Measurements from ENCODE around the gene AGXT2.
"Not testable (repeated sequence)": the region's sequence is repeated elsewhere in the genome, so short reads cannot be mapped to it uniquely, and the experiment has no call there.

The AGXT2 gene

DNA sequence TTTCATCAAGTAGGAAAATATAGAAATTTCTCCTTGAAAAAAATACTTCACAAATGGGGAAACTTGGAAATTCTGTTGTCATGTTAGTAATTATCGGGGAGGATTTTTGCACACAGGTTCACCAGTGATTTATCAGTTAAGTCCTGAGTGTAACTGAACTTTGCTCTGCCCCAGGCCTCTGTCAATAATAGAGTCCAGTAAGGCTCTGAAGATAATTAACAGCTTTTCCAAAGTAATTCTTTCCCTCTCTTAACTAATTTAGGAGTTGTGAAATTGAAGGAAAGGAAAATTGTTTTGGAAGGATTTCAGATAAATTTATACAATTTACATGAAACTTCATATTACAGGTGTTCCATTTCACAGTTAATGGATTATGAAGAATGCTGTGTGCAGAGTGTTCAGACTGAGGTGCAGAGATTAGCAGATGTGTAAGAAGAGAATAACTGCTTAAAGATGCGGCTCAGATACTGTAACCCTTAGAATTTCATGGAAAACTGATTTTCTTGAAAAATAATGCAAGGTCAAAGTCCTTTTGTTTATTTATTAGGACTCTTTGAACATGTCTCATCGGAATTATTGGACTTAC lies 2.9 kb upstream of the AGXT2 start:
- no peak for DNase-seq (ENCODE audit: low spot score)

GRCh38 chr5:35048910-35049309 lies 1.2 kb upstream of the AGXT2 start:
- DNase-seq (ENCODE audit: low spot score) = no peak

GRCh38 chr5:35046774-35047173 lies 975 bp downstream of the AGXT2 start:
- no peak for DNase-seq (ENCODE audit: low spot score)

DNA sequence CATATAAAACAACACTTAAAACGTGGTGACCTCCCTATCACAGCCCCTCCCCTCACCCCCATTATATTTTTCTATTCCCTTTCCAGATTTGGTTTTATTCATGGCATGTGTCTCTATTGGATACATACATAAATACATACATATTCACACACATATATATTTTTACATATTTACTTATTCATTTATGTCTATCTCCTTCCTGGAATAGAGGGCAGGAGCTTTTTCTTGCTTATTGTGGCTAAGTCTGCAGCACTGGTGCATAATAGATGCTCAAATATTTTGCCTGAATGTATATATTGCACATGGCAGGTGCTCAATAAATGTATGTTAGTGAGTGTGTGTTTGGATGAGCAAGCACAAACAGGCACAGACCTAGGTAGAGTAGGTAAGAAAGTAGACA lies 2.5 kb downstream of the AGXT2 start:
- no peak for DNase-seq (ENCODE audit: low spot score)

DNA sequence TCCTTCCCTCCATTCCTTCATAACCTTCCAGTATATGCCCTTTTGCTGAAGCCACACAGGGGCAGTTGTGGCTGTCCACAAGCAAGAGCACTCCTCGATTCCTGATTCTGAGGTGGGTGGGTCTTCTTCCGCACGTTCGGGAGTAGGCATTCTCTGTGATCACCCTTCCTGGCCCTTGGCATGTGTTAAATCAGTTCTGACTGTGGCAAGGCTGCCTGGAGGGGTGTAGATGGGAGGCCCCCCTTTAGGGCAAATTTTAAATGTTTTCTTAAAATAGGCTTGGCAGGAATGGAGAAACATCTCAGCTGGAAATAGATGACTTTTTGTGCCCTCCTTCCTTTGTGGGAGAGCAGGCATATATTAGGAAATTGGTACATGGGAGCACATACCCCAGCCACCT lies 3.1 kb downstream of the AGXT2 start:
- no peak for DNase-seq (ENCODE audit: low spot score)

DNA sequence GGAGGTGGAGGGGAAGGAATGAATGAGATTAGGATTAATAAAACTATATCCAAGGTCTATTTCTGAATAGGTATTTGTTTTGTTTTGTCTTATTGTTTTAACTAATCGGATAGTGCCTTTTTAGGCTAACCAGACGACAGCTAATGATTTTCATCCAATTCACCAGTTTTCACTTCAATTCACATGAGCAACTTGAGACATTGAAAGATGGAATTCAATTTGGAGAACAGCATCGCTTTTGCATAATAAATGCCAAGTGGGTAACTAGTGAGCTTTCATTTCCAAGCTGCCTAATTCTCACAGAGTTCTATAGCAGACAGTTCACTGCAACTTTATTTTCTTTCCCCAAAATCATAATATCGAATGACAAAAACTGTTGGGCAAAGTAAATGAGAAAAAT lies 5.0 kb downstream of the AGXT2 start:
- DNase-seq (ENCODE audit: low spot score) = no peak

DNA sequence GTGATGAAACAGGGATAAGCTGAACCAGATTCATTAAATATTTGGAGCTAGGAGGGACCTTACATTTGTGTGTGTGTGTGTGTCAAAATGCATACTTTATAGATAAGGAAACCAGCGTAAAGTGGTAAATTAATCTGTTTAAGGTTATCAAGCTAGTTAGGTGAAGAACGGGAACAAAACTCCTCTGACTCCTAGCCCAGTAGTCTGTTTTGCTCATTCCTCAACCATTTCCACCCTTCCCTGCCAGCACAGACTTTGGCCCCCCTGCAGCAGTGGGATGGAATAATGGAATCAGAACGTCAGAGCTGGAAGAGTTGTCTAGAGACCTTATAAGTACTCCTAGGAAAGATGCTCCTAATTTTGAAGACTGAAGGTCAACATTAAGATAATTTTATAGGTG lies 6.5 kb downstream of the AGXT2 start:
- DNase-seq (ENCODE audit: low spot score) = no peak

GRCh38 chr5:35038891-35039290 lies 8.9 kb downstream of the AGXT2 start:
- no peak for DNase-seq (ENCODE audit: low spot score)

GRCh38 chr5:35036536-35036935 lies 11.2 kb downstream of the AGXT2 start:
- DNase-seq (ENCODE audit: low spot score) = no peak

- not testable (repeated sequence) for DNase-seq (ENCODE audit: low spot score)
Observed at GRCh38 chr5:35035929-35036328, 11.8 kb downstream of the AGXT2 start.

- DNase-seq (ENCODE audit: low spot score) = no peak
Observed at GRCh38 chr5:35035271-35035670, 12.5 kb downstream of the AGXT2 start.

- DNase-seq (ENCODE audit: low spot score) = no peak
Observed at GRCh38 chr5:35032356-35032755, 15.4 kb downstream of the AGXT2 start.

DNA sequence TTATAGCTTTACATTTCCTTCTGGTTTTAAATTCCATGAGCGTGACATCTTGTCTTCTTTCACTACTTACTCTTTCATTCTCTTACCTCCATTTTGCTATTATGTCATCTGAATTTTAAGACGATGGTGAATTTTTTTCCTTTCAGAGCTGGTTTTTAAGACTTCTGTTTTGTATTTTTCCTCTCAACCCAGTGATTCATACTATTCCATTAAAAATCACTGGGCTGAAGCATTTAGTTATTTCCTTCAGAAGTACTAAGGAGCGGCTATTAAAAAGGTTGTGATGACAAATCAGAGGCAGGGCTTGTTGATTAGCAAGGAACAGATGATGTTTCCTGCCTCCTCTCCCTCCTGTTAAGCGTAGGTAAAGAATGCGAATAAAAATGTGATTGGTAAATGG lies 16.5 kb downstream of the AGXT2 start:
- DNase-seq (ENCODE audit: low spot score) = no peak

- no peak for DNase-seq (ENCODE audit: low spot score)
Observed at GRCh38 chr5:35030426-35031100, 17.2 kb downstream of the AGXT2 start.

- no peak for DNase-seq (ENCODE audit: low spot score)
Observed at GRCh38 chr5:35029333-35029732, 18.4 kb downstream of the AGXT2 start.

GRCh38 chr5:35026941-35027340 lies 20.8 kb downstream of the AGXT2 start:
- no peak for DNase-seq (ENCODE audit: low spot score)

DNA sequence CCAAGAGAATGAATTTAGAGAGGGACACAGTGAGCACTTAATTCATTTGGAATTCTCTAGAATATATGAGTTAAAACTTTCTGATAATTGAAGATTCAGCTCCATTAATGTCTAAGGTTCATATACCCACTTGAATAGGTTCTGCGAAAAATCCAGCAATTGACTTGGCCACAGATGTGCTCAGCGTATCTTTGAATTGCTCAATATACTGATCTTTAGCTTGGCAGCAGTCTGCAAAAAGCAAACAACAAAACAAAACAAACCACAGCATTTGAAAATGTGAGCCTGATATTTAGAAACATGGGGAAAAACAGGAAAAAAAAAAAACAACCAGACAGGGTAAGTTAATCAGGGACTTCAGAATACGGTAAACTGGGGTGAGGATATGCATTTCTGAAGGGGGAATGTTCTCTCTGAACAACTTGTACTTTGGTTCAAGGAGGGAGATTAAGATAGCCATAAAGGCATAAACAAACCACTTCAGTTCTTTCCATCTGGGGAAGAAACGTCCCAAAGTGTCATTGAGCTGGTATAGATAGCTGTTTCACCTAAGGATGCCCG lies 21.4 kb downstream of the AGXT2 start:
- no peak for DNase-seq (ENCODE audit: low spot score)

GRCh38 chr5:35024911-35025510 lies 22.7 kb downstream of the AGXT2 start:
- no peak for DNase-seq (ENCODE audit: low spot score)

- no peak for DNase-seq (ENCODE audit: low spot score)
Observed at GRCh38 chr5:35023391-35024178, 24.2 kb downstream of the AGXT2 start.

GRCh38 chr5:35016174-35017051 lies 31.3 kb downstream of the AGXT2 start:
- no peak for DNase-seq (ENCODE audit: low spot score)

DNA sequence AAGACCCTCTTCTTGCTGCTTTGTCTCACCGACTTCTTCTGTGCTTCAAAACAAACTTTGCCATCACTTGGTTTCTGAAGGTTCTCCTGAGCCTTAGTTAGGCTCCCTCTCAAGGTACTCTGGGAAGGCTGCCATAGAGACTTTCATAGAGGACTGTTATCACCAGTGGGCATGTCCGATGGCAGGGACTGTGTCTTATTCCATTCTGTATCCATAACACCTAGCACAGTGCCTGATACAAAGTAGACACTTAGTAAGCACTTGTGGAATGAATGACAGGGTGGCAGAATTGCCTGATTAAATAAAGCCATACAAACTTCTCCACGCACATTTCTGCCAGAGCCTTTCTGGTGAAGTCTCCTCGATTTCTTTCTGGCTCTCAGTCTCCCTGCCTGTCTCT lies 32.7 kb downstream of the AGXT2 start:
- DNase-seq (ENCODE audit: low spot score) = no peak

- DNase-seq (ENCODE audit: low spot score) = no peak
Observed at GRCh38 chr5:35012796-35013195, 35.0 kb downstream of the AGXT2 start.

Measured in ecto neural progenitor cell (in vitro differentiated cells).